ENCODE results near the gene CLEC16A.
A peak's percentile ranks its signal among the peaks of the same experiment; 100 is the strongest.

The CLEC16A gene

DNA sequence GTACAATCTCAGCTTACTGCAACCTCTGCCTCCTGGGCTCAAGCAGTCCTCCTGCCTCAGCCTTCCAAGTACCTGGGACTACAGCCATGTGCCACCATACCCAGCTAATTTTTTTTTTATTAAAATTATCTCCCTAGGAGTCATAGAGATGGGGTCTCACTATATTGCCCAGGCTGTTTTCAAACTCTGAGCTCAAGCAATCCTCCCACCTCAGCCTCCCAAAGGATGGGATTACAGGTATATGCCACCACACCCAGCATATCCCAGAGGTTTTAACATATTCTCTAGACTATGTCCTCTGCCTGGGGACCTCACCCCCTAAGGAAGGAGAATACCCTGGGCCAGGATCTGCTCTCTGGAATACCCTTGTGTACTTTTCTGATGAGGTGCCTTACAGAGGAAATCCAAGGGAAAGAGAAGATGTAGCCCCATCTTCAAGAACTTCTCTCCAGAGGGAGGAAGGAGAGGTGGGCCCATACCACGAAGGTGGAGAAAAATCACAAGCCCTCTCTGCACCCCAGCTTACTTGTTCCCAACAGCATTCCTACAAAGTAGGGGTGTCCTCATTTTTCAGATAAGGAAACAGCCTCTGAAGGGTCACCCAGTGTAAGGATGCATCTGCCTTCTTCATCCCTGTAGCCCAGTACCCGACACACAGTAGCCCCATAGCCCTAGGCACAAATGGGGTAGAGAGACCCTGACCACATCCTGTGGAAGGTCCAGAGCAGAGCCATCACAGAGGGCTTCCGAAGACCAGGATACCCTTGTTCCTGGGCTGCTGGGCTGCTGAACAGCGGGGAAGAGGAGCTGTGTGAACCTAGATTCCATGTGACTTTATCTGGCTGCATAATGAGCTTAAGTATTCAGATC is 160.0 kb downstream of the CLEC16A start:
- no peak for DNase-seq

DNA sequence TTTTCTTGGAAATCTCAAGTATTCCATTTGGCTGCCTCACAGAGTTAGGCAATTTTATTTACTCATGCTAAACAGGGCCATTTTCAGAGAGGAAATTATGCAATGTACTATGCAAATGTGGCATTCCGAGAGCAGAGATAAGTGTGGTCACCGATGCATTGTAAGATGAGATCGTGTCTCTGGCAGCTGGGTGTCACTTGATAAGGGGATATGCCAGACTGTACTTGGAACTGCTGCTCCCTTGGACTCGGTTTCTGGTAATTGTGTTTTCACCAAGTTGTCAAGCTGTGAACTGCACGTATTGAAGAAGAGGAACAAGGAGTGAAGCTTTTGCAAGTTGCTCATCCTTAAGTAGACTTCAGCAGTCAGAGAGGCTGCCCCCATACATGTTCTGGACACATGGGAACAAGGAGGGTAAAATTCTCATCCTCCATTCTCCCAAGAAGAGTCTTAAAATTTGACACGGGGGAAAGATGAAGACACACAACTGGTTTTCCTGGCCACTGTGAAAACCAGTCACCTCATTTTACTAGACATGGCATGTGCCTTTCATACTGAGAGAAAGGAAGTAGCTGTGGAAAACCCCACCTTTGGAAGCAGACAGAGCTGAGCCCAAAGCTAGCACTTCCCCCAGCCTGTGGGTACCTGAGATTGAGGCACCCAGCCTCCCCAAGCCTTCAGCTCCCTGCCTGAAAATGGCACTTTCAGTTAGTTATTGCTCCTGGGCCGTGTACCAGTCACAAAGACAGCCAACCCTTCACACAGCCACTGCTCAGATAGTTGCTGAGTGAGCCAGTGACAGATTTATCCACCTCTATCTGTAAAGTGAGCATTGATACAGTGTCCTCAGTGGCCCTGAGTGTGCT is 160.9 kb downstream of the CLEC16A start:
- DNase-seq = peak; percentile 37

DNA sequence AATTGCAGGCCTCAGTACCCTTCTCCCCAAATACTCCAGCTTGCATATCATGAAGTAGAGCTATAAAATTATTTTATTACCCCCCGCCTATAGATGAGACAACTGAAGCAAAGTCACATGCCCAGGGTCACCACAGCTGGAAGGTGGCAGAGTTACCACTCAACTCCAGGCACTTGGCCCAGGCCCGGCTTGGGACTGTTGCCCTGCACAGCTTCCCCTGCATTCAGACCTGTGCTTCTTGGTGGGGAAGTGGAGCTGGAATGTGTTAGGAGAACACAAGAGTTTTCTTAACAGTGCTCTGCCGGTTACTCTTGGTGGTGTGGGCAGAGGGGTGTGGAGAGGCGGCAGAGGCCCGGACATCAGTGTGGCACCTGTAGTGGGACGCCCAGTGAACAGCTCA is 162.4 kb downstream of the CLEC16A start:
- DNase-seq = no peak

DNA sequence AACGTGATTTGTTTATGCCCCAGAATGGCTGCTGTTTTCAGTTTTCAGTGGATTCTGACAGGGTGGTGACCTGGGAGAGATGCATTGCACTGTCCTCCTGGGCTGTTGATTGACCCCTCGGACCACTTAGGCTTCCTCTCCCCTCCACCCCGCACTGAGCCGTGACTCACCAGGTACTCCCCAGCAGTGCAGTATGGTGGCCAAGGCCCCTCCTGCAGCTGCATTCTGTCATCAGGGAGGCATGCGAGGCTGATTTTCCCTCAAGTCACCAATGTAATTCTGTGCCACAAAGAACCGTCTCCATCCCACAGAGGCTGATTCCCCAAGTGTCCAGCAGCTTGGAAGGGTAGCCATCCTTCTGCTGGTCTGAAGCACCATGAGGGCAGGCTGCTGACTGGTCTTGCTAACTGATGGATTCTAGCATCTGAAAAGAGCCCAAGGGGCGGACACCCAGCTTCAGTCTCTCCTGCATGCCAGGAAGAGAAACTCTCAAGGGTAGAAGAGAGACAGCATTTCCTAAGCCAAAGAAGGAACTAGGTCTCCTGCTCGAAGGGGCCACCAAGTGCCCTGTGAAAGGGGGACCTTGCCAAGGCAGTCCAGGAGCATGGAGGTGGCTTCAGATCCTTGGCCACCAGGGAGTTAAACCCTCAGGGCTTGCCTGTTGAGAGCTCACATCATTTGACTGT is 163.6 kb downstream of the CLEC16A start:
- DNase-seq = no peak

DNA sequence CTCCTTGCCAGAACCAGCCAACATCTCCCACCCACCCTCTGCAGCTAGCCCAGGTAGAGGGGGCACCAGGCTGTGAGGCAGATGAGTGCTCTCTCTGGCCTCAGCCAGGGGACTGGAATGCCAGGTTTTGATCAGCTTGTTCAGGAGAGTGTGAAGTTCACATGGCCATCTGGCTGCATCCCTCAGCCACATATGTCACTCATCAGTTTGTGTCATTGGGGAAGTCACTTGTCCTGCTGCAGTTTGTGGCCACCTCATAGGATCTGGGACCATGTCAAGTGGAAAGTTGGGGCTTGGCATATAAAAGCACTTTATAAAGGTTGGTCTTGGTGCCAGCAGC is 164.1 kb downstream of the CLEC16A start:
- no peak for DNase-seq

DNA sequence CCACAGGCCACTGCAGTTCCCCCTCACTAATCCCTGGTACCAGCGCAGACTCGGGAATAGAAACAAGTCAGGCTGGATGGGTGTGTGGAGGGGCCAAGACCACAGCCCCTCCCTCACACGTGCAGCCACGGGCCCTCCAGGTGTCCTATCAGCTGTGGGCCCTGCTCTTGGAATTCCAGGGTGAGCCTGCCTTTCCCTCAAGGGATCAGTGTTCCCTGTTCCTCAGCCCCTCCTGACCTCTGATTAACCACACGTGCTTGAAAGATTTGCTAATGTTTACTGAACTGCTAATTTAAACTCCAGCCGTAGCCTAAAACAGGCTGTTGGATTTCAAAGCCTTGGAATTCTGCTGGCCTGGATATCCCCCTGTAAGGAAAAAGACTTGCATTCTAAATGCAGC is 165.2 kb downstream of the CLEC16A start:
- DNase-seq = no peak

DNA sequence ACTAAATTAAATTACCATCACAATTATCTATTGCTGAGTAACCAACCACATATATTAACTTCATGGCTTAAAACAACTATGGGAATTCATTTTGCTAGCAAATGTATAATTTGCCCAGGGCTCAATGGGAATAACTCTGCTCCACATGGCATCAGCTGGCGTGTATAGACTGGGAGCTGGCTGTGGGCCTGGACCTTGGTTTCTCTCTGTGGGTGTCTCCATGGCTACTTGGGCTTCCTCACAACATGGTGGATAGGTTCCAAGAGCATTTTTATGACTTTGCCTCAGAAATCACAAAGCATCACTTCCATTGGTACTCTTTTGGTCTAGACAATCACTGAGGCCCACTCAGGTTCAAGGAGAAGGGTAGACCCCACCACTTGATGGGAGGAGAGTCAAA is 166.8 kb downstream of the CLEC16A start:
- no peak for DNase-seq

DNA sequence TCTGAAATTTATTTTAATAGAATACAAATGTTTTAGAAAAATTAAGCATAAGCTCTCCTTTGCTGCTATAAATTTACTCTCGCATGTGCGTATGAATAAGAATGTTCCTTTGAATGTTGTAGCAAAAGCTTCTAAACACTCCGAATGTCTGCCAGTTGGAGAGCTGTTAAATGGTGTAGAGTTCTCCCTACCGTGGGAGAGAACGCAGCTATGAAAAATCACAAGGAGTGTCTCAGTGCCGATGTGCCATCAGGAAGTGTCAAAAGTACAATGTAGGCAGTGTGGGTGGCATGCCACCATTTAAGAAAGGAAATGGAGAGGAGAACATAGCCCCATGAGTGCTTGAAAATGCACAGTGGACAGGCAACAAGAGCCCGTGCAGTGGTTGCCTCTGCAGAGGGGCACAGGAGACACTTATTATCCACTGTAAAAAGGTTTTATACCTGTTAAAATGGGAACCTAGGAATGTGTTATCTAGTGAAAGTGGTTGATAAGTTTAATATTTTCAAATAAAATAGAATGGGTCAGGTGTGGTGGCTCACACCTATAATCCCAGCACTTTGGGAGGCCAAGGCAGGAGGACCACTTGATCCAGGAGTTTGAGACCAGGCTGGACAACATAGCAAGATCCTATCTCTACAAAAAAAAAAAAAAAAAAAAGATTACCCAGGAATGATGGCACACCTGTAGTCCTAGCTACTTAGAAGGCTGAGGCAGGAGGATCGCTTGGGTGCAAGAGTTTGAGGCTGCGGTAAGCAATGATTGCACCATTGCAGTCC is 167.7 kb downstream of the CLEC16A start:
- DNase-seq = no peak

DNA sequence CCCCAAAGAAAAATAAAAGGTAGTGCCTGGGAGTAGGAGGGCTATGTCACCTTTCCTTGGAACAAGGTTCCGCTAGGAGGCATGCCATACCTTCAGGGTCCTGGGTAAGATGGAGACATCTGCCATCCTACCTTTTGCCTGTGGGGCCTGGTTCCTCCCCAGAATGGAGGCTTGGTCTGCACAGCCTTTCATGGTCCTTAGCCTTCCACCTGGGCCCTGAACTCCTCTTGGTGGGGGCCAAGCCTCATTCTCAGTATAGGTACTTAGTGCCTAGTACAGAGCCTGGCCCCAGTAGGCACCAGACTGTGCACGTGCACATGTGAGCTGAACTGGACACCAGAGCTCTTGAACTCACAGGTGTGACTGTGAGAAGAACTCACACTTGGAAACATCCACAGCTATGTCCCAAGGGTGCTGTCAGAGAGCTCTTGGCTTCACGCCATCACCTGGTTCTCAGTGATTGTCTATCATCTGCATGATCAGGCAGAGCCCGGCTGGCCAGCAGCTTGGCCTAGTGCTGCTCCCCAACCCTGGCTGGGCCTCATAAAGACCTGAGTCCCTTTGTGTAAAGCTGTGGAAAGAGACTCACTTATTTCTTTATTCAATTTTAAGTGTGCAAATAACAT is 168.5 kb downstream of the CLEC16A start:
- no peak for DNase-seq

DNA sequence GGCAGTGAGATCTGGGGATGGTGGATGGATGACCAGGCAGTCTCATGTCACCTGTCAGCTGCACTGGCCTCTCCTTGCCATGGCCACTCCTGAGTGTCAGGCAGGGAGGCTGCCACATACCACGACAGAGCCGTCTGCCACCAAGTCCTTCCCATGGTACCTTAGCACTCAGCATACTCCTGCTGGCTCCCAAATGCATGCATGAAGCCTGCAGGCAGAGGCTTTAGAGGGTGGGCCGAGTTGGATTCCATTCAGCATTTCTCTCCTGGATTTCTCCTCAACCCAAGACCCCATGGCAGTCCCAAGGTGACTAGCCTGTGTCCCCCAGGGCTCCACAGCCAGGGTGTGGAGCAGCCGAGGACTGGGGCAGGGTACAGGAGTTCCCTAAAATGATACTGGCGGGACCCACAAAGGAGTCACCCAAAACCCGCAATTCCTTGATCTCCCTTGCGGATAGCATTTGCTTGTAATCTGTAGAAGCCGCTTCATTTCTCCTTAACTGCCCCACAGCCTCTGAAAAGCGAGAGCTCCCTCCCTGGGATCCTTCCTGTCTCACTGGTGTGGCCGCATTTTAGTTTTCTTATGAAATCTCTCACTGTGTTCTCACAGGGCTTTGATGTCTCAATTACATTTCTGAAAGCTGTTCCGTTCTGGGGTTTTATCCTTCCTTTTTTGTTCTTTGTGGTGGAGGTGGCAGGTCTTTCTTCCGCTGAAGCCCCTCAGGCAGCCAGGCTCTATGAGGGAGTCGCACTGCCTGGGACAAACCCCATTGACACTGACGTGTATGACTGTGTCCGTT is 170.2 kb downstream of the CLEC16A start:
- peak; percentile 37 for DNase-seq

DNA sequence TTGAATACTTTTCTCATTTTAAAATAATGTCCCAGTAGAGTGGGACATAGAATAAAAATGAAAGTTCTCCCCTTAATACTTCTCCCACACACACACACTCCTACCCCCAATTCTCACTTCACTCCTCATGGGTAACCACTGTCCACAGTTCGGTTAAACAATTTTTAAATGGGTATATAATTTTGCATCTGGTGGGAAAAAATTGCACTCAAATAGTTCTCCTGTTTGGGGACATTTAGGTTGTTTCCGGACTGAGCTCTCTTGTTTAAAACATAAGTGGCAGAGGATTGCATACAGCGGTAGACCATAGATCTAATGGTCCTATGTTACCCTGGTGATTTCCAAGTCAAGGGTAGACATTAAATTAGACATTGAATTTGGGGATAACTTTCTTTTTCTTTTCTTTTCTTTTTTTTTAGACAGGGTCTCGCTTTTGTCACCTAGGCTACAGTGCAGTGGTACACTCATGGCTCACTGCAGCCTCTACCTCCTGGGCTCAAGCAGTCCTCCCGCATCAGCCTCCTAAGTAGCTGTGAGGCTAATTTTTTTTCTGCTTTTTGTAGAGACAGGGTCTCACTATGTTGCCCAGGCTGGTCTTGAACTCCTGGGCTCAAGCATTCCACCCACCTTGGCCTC is 173.3 kb downstream of the CLEC16A start:
- DNase-seq = no peak

DNA sequence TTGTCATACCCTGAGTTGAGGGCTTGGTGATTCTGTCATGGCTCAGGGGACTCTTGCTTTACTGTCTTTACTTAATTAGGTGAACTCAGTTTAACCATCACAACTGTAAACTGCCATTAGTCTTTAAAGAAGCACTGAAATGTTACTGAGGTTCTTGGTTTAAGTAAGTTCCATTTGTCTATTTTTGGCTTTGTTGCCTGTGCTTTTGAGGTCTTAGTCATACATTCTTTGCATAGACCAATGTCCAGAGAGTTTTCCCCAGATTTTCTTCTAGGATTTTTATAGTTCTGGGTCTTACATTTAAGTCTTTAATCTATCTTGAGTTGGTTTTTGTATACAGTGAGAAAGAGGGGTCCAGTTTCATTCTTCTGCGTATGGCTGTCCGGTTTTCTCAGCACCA is 174.1 kb downstream of the CLEC16A start:
- DNase-seq = no peak

DNA sequence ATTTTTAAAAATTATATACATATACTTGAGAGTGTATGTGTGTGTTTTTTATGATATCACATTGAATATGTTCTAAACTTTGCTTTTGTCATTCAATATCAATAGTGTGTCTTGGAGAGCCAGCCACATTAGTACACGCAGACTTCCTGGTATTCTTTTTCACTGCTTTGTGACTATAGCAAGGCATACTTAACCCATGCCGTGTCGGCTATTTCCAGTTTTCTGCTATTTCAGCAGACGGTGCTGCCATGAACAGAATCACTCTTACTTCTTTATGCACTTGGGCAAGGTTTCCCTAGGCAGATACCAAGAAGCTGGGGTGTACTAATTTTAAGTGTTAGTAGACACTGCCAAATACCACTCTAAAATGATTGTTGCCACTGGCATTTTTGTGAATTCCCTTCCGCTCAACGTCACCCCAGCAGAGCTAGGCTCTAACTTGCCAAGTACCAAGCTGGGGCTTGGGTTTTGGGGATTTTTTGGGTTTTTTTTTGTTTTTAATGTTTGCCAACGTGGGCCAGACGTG is 176.8 kb downstream of the CLEC16A start:
- no peak for DNase-seq

DNA sequence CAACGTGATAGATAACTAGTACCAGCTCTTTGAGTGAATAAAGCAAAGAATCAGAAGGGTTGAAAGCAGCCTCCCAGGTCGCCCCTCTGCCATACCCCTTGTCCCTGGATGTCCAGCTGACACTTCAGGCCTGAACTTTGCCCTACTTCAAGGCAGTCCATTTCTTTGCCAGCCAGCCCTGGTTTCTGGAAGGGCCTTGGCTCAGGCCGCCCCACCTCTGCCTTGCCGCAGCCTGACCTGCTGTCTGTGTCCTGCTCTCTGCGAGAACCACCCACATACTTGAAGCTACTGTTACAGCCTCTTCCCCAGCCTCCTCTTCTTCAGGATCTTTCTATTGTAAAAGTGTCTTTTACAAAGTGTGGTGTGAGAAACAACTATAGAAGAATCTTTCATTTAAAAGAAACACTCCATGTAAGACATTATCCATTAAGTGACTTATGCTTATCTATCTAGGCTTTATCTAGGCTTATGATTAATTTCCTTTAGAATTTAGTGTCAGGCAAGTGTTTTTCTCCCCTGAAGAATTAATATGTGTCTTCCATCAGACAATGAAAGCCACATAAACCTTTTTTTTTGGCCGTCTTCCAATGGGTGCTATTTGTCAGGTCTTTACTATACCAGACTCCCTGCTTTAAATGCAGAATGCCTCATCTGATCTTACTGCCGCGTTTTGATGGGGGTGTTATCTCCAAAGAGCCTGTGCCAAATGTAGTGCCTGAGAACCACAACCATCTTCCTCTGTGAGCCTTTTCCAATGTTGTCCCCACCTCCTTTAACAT is 177.7 kb downstream of the CLEC16A start:
- no peak for DNase-seq

DNA sequence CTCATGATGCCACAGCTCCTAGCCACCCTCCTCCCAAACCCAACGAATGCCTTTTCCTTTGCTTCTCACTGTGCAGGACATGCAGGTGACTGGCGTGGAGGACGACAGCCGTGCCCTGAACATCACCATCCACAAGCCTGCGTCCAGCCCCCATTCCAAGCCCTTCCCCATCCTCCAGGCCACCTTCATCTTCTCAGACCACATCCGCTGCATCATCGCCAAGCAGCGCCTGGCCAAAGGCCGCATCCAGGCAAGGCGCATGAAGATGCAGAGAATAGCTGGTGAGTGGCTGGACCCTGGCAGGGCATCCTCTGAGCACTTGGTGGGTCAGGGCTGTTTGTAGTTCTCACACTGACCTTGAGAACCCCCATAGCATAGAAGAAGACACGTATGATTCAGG is 179.3 kb downstream of the CLEC16A start:
- DNase-seq = no peak

DNA sequence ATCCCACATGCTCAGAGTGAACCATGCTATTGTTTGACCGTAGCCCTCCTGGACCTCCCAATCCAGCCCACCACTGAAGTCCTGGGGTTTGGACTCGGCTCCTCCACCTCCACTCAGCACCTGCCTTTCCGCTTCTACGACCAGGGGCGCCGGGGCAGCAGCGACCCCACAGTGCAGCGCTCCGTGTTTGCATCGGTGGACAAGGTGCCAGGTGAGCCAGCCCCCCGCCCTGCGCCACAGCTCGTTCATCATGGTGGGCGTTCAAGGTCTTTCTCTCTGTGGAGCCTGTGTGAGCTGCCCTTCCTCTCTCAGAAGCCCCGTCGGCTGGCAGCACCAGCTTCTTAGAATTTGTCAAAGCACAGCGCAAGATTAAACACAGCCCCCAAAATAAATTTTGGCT is 181.6 kb downstream of the CLEC16A start:
- no peak for DNase-seq

DNA sequence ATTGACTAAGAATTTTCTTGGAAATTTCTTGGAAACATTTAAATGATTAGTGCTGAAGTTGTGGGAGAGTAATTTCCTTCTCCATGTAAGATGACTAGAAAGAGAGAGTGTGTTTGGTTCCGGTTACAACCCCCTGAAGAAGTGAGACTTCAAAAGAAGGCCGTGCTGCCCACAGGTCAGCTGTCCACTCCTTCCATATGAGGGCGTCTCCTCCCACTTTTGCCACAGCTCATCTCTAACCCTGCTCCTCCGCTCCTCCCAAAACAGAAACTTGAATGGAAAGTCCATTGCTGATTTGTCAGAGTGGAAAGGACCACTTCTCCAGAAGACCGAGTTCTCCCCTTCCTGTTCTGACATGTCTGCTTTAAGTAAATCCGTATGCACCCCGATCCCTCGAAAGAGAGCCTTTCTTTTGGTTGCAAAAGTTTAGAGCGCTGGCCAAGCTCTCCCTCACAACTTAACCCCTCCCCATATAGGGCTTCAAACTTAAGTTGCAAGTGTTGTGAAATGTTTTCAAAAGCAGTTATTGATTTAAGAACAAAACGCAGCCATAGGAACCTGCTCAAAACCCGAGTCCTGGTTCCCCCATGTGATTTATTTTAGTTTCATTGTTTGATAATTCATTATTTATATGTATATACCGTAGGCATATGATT is 182.2 kb downstream of the CLEC16A start:
- no peak for DNase-seq

DNA sequence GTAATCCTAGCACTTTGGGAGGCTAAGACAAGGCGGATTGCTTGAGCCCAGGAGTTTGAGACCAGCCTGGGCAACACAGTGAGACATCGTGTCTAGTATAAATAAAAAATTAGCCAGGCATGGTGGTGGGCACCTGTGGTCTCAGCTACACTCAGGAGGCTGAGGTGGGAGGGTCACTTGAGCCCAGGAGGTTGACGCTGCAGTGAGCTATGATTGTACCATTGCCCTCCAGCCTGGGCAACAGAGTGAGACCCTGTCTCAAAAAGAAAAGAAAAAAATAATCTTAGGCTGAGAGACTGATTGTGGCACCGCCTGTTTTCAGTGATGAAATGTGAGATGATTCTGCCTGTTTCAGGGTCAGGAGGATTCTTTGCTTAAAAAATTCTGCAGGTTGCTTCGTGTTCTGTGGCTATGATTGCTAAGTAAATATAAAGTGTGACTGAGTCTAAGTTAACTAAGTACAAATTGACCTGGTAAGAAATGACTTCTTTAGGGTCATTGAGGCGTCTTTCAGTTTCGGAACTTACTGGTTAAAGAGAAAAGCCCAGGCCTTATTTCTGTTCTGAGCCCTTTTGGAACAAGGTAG is 183.3 kb downstream of the CLEC16A start:
- DNase-seq = no peak
